Sigmoid colon (tissue), 4 donors: ENCODE data around the gene KNDC1.

Source experiments
- EP300 ChIP-seq, 4 donors: sonication (generic); formaldehyde crosslinking; IDR thresholded peaks; one replicate each; pipeline ENCODE4 v1.6.1; 2017; ENCODE audit warnings: antibody characterized with exemption in 4 of 4
- POLR2A ChIP-seq, 2 donors: fragments of 450-650 bp; IDR thresholded peaks; one replicate each; pipeline ENCODE4 v1.6.1; 2016; ENCODE audit warnings: antibody characterized with exemption in 2 of 2, mild to moderate bottlenecking in 2 of 2, moderate library complexity in 2 of 2
- POLR2AphosphoS5 ChIP-seq, 4 donors: sonication (generic); formaldehyde crosslinking; IDR thresholded peaks; one replicate each; pipeline ENCODE4 v1.6.1; 2017; ENCODE audit warnings: antibody characterized with exemption in 4 of 4
- TF ChIP-seq, protein P1 (sequence below), 4 experiments: fragments of 450-650 bp in 3 of 4; fragments of 200-600 bp in 1 of 4; IDR thresholded peaks; one replicate each; pipeline ENCODE4 v1.5.1; 2016 to 2019; ENCODE audit warnings: antibody characterized with exemption in 4 of 4, mild to moderate bottlenecking in 3 of 4, moderate library complexity in 2 of 4

GRCh38 chr10:133272964-133273420, 113.0 kb downstream of the KNDC1 start:
- TF ChIP-seq, protein P1, sequence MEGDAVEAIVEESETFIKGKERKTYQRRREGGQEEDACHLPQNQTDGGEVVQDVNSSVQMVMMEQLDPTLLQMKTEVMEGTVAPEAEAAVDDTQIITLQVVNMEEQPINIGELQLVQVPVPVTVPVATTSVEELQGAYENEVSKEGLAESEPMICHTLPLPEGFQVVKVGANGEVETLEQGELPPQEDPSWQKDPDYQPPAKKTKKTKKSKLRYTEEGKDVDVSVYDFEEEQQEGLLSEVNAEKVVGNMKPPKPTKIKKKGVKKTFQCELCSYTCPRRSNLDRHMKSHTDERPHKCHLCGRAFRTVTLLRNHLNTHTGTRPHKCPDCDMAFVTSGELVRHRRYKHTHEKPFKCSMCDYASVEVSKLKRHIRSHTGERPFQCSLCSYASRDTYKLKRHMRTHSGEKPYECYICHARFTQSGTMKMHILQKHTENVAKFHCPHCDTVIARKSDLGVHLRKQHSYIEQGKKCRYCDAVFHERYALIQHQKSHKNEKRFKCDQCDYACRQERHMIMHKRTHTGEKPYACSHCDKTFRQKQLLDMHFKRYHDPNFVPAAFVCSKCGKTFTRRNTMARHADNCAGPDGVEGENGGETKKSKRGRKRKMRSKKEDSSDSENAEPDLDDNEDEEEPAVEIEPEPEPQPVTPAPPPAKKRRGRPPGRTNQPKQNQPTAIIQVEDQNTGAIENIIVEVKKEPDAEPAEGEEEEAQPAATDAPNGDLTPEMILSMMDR (IDR thresholded peaks at IDR 0.05) = no peak
- no peak for TF ChIP-seq POLR2AphosphoS5 (IDR thresholded peaks at IDR 0.05)
- no peak for TF ChIP-seq POLR2A (IDR thresholded peaks at IDR 0.05)
- TF ChIP-seq EP300 (IDR thresholded peaks at IDR 0.05) = no peak
